Amniotic stem cell (primary cell): ENCODE results near the gene TLE6.
"Not testable (repeated sequence)": the region's sequence is repeated elsewhere in the genome, so short reads cannot be mapped to it uniquely, and the experiment has no call there.

Source experiments
- DNase-seq: peaks from one replicate; lab custom pipeline; 2025; lab: John Stamatoyannopoulos, UW

The TLE6 gene

GRCh38 chr19:2977001-2977745 lies at the start of gene TLE6:
TSS of gene TLE6 (plus strand) at chr19:2977564. CDS start at chr19:2978234, 670 bp downstream.
- DNase-seq = peak; percentile 75

GRCh38 chr19:2933490-2933910 lies 43.9 kb upstream of the TLE6 start:
- no peak for DNase-seq

GRCh38 chr19:2935863-2936262 lies 41.5 kb upstream of the TLE6 start:
- not testable (repeated sequence) for DNase-seq

GRCh38 chr19:2942928-2943640 lies 34.3 kb upstream of the TLE6 start:
- no peak for DNase-seq

- no peak for DNase-seq
Measured at GRCh38 chr19:2944403-2944774, 33.0 kb upstream of the TLE6 start.

- peak; percentile 98 for DNase-seq
Measured at GRCh38 chr19:2944775-2945574, 32.4 kb upstream of the TLE6 start, which contains the start of gene ZNF77. TSS of gene ZNF77 (minus strand) at chr19:2944971. CDS start at chr19:2944840, 131 bp downstream.

- DNase-seq = no peak
Measured at GRCh38 chr19:2945575-2946184, 31.7 kb upstream of the TLE6 start.

- DNase-seq = no peak
Measured at GRCh38 chr19:2949939-2950285, 27.5 kb upstream of the TLE6 start.

- peak; percentile 99 for DNase-seq
Measured at GRCh38 chr19:2950286-2951124, 26.9 kb upstream of the TLE6 start.

- DNase-seq = no peak
Measured at GRCh38 chr19:2952953-2953481, 24.3 kb upstream of the TLE6 start.

GRCh38 chr19:2957160-2957559 lies 20.2 kb upstream of the TLE6 start:
- DNase-seq = no peak

GRCh38 chr19:2960120-2960519 lies 17.2 kb upstream of the TLE6 start:
- DNase-seq = no peak

- DNase-seq = peak; percentile 62
Measured at GRCh38 chr19:2962018-2962670, 15.2 kb upstream of the TLE6 start.

GRCh38 chr19:2963122-2963521 lies 14.2 kb upstream of the TLE6 start:
- no peak for DNase-seq

GRCh38 chr19:2963631-2964030 lies 13.7 kb upstream of the TLE6 start:
- DNase-seq = not testable (repeated sequence)

- DNase-seq = no peak
Measured at GRCh38 chr19:2964874-2965273, 12.5 kb upstream of the TLE6 start.

GRCh38 chr19:2967972-2968371 lies 9.4 kb upstream of the TLE6 start:
- no peak for DNase-seq

- DNase-seq = no peak
Measured at GRCh38 chr19:2969104-2969504, 8.3 kb upstream of the TLE6 start.

GRCh38 chr19:2970201-2970835 lies 7.0 kb upstream of the TLE6 start:
- no peak for DNase-seq

- DNase-seq = no peak
Measured at GRCh38 chr19:2973229-2973628, 4.1 kb upstream of the TLE6 start.
